ENCODE data around the gene CLSTN1. TPM values are rescaled to one million over a fixed set of nuclear protein-coding genes. Genes with fewer than 3 reads are reported as not detected.
A peak's percentile ranks its signal among the peaks of the same experiment; 100 is the strongest.

CLSTN1 gene
- total RNA-seq, 1 donor from 2014 or later, result 84.8 TPM

- Mint-ChIP-seq H3K27ac (ENCODE audit: unreplicated experiment) (no peak overlapping the region), H3K27me3 (ENCODE audit: unreplicated experiment) (peaks cover 3% of the 10 kb centered on the region), H3K4me3 (ENCODE audit: unreplicated experiment) (no peak overlapping the region), H3K36me3 (ENCODE audit: low read depth, unreplicated experiment) (no peaks in the 10 kb centered on the region), H3K4me1 (ENCODE audit: unreplicated experiment) (peaks cover 3% of the 10 kb centered on the region), H3K9me3 (ENCODE audit: unreplicated experiment) (no peaks in the 10 kb centered on the region)
- no peak for DNase-seq (ENCODE audit: low spot score)
- TF ChIP-seq, protein P1, sequence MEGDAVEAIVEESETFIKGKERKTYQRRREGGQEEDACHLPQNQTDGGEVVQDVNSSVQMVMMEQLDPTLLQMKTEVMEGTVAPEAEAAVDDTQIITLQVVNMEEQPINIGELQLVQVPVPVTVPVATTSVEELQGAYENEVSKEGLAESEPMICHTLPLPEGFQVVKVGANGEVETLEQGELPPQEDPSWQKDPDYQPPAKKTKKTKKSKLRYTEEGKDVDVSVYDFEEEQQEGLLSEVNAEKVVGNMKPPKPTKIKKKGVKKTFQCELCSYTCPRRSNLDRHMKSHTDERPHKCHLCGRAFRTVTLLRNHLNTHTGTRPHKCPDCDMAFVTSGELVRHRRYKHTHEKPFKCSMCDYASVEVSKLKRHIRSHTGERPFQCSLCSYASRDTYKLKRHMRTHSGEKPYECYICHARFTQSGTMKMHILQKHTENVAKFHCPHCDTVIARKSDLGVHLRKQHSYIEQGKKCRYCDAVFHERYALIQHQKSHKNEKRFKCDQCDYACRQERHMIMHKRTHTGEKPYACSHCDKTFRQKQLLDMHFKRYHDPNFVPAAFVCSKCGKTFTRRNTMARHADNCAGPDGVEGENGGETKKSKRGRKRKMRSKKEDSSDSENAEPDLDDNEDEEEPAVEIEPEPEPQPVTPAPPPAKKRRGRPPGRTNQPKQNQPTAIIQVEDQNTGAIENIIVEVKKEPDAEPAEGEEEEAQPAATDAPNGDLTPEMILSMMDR (IDR thresholded peaks at IDR 0.05; ENCODE audit: unreplicated experiment), result no peak
These were observed 9.9 kb upstream of the CLSTN1 start for GRCh38 chr1:9833632-9834031.

DNA sequence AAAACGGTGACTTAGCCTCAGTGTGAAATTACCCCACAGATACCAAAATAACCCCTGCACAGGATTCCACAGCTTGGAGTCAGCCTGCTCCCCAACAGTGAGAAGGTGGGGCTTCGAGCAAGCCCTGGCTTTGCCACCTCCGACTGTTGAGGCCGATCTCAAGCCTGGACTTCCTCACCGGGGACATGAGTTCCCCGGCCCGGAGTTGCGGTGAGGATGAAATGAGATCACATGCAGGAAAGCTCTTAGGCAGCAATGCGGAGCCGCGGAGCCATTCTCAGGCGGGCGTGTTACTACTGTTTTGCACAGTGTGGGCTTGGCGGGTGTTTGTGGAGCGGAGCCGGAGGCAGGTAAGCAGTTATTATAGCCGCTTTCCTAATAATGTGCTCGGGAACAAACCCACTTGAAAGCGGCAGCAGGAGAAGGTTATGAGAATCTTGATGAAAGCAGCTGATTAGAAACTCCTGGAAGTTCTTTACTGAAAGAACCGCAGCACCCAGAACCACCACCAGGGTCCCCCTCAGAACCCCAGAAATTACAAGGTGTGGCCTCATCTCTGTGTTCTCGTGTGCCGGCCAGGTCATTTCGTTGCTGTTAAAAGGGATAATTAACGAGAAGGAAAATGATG lies 3.9 kb upstream of the CLSTN1 start:
- DNase-seq (ENCODE audit: low spot score), result no peak
- peaks cover 6% of the 10 kb centered on the region for H3K36me3 Mint-ChIP-seq (ENCODE audit: low read depth, unreplicated experiment)
- peaks cover 8% of the 10 kb centered on the region for H3K4me1 Mint-ChIP-seq (ENCODE audit: unreplicated experiment)
- H3K4me3 Mint-ChIP-seq (ENCODE audit: unreplicated experiment), result no peak overlapping the region
- H3K27me3 Mint-ChIP-seq (ENCODE audit: unreplicated experiment), result peaks cover 12% of the 10 kb centered on the region
- TF ChIP-seq, protein P1 (IDR thresholded peaks at IDR 0.05; ENCODE audit: unreplicated experiment), result peak; percentile 63
- H3K9me3 Mint-ChIP-seq (ENCODE audit: unreplicated experiment), result no peaks in the 10 kb centered on the region
- H3K27ac Mint-ChIP-seq (ENCODE audit: unreplicated experiment), result no peak overlapping the region

- H3K27ac Mint-ChIP-seq (ENCODE audit: unreplicated experiment), result no peak overlapping the region
- DNase-seq (ENCODE audit: low spot score), result no peak
- TF ChIP-seq, protein P1 (IDR thresholded peaks at IDR 0.05; ENCODE audit: unreplicated experiment), result no peak
- peaks cover 18% of the 10 kb centered on the region for H3K4me1 Mint-ChIP-seq (ENCODE audit: unreplicated experiment)
- no peaks in the 10 kb centered on the region for H3K9me3 Mint-ChIP-seq (ENCODE audit: unreplicated experiment)
- peaks cover 6% of the 10 kb centered on the region for H3K36me3 Mint-ChIP-seq (ENCODE audit: low read depth, unreplicated experiment)
- H3K4me3 Mint-ChIP-seq (ENCODE audit: unreplicated experiment), result no peak overlapping the region
- peaks cover 13% of the 10 kb centered on the region for H3K27me3 Mint-ChIP-seq (ENCODE audit: unreplicated experiment)
These were observed 2.9 kb upstream of the CLSTN1 start for GRCh38 chr1:9826616-9827015.

DNA sequence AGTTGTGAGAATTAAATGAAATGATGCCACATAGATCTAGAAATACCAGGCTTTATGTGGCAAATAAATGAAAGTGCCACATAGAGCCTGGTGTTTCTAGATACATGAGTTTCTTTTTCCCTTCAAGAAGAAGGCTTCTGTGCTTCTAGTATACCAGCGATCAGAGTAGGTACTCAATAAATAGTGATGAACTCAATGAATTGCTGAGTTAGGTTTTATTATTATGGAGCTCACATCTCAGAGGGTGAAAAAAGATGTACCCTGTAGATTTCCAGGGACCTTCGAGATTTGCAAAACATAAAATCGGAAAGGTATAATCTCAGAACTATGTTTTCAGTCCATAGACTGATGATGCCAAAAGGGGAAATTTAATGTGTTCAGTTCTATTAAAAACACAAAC lies 2.3 kb upstream of the CLSTN1 start:
- TF ChIP-seq, protein P1 (IDR thresholded peaks at IDR 0.05; ENCODE audit: unreplicated experiment), result no peak
- Mint-ChIP-seq H3K27me3 (ENCODE audit: unreplicated experiment) (peaks cover 13% of the 10 kb centered on the region), H3K36me3 (ENCODE audit: low read depth, unreplicated experiment) (peaks cover 6% of the 10 kb centered on the region), H3K27ac (ENCODE audit: unreplicated experiment) (no peak overlapping the region), H3K9me3 (ENCODE audit: unreplicated experiment) (no peaks in the 10 kb centered on the region), H3K4me3 (ENCODE audit: unreplicated experiment) (peak overlapping the region; percentile 65), H3K4me1 (ENCODE audit: unreplicated experiment) (peaks cover 18% of the 10 kb centered on the region)
- no peak for DNase-seq (ENCODE audit: low spot score)

All from endothelial cell (in vitro differentiated cells).